ENCODE results near the gene CPS1.

The CPS1 gene

DNA sequence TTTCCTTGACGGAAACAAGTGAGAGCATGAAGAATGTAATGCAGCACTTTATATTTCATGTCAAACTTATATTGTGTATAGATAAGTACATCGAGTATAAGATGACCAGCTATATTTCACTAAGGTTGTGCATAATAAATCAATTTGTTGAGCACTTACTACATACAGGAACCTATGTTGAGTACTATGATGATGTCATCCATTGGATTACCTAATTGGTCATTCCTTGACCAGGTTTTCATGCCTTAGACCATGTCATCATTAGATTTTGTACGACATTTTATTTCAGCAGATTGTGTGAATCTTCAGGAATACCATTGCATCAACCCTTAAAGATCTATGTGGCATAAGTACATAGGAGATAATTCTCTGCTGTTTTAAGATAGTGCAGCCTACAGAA is 119.7 kb downstream of the CPS1 start:
- no peak for DNase-seq (ENCODE audit: low read depth in 2 of 2)

DNA sequence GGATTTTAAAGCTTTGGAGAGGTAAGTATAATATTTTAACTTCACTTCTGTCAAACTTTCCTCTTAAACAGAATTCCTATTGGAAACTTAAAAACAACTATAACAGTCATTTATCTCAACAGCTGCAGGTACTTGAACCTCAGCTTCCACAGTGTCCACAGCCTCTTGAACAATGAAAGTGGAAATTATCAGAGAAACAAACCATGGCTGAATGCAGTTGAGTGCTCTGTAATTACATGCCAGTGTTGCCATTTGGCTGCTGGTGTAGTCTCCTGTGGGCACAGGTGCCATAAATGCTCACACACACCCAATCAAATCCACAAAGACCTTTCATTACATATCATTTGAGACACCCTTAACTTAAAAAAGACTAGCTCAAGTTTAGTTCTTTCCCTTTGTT is 125.1 kb downstream of the CPS1 start:
- DNase-seq (ENCODE audit: low read depth in 2 of 2), result no peak

DNA sequence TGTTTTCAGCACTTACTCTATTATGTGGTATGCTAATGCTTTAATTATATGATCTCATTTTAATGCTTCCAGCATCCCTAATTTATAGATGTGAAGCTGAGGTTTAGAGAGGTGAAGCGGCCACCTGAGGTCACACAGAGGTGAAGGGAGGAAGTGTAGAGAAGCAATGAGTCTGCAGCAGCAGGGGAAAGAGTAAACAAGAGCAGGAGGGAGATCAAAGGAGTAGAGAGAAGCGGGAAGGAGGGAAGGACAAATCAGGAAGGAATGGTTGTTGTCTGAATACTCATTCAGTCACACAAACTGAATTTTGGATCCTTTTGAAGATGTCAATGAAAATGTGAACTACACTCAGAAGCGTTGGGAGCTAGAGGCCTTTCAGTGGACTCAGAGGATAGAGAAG is 130.0 kb downstream of the CPS1 start:
- DNase-seq (ENCODE audit: low read depth in 2 of 2), result no peak

DNA sequence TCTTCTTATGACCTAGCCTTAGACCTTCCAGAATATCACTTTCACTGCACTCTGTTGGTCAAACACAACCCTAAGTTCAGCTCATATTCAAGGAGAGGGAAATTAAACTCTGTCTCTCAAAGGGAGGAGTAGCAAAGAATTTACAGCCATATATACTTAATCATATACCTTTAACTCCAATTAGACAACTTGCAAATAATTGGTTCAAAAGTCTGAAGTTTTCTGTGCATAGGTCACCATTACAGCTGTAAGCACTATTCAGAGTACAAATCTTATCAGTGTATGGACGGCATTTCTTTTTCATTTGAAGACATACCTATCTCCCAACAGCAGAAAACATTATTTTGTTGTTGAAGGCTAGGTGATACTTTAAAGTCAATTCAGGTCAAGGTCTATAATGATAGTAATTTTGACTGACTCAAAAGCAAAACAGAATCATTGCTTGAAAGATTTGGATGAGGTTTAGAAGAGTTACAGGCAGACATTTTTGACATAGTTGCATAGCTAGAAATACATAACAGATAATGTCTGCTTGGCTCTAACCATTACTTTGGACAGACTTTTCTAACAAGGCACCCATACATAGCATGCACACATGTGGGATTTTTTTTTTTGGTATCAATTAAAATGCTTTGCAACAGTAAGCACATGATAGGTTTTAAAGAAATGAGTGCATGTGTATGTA is 131.5 kb downstream of the CPS1 start:
- DNase-seq (ENCODE audit: low read depth in 2 of 2), result no peak

DNA sequence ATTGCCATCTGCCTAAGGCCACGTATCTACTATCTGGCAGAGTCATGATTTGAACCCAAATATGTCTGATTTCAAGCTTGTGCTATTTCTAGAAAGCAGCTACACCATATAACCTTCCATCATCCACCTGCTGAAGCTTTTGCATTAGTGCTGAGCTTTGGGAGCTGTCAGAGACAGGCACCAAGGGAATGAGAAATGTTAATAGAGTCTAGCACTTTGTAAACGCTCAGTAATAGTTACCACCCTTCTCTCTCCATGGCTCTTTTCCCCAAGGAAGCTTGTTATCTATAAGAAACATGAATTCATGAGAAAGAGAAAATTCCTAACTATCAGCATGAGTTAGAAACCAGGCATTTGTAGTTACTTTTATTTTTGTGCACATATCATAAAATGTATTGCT is 151.5 kb downstream of the CPS1 start:
- no peak for DNase-seq (ENCODE audit: low read depth in 2 of 2)

DNA sequence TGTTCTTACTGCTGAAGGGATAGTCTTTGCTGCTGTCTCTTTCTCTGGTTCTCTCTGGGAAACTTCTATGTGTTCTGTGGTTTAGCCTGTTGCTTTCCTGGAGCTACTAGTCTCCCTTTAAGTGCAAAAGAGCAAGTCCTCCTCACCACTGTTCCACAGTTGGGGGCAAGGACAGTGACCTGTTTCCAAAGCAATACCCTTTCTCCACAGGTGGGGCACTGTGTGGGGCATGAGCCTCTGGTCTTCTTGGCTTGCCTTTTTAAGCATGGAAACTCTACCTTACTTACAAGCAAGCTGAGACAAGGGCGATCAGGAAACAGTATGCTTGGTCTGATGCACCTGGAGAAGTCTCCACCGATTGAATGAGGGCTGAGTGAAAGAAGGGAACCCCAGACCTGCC is 156.7 kb downstream of the CPS1 start:
- no peak for DNase-seq (ENCODE audit: low read depth in 2 of 2)

DNA sequence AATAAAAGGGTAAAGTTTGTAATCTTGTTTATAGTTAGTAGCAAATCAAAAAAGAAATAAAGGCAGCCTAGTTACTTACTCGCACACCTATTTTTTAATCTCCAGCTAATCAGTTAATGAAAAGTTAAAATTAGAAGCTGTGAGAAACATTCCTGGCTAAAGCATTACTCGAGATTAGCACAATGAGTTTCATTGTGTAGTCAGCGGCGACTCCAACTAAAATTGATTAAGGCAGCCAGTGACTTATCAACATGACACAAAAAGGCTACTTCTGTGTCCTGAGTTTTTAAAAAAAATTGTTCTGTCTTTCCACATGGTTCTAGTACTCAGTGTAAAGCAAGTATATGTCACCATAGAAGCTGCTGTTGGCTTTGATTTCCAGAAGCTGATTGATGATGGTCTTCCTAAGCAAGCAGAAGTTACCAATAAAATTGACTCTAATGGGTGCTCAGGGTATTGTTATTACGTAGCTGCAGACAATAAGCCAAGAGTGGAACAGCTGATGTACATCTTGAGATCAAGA is 159.2 kb downstream of the CPS1 start:
- DNase-seq (ENCODE audit: low read depth in 2 of 2), result no peak

DNA sequence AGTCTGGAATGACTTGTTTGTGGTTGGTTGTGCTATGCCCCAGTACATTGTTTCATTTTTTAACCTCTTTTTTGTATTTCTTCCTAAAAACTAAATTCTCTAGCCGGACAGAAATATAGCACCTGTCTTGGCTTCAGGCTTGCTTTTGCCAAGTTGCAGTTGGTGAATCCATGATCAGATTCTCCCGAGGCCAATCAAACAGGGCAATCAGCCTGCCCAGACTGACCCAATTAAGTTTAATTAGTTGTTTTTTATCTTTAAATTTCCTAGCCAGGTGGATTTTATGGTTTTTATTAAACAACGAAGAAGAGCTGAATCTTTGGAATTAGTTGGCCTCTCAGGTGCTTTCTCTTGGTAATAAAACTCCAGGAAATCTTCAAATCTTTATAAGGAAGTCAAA is 162.1 kb downstream of the CPS1 start:
- DNase-seq (ENCODE audit: low read depth in 2 of 2), result no peak

DNA sequence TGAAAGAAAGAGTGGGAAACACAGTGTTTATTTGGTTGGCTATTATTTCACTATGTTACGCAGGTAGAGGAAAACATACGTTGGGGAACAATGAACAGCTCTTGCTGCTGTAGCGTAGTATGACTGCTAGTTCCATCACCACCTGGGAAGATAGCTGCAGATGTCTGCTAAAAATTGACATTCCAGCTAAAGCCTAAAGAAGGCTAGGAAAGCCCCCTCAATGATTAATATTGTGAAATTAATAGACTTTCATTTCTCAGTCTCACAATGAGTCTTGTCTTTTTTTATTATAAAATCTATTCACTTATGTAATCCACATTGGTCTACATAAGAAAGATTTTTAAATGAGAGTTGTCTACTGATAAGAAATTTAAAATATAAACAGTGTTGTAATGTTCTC is 165.7 kb downstream of the CPS1 start:
- no peak for DNase-seq (ENCODE audit: low read depth in 2 of 2)

DNA sequence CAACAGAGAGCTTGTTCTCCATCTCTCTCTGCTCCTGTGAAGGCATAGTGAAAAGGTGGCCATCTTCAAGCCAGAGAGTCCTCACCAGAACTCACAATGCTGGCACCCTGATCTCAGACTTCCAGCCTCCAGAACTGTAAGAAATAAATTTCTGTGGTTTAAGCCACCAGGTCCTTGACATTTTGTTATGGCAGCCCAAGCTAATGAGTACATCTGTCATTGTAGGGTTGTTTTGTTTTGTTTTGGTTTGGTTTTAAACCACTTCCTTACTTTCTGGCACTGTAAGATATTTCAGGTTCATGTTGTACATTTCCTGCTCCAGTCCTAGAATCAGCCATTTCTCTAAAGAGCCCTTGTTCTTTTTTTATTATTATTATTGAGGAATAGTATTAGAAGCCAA is 171.2 kb downstream of the CPS1 start:
- no peak for DNase-seq (ENCODE audit: low read depth in 2 of 2)

All from fibroblast of skin of left quadriceps (primary cell).